SU-DHL-6 (cell line): ENCODE data around the gene PROX1.

Experiments used
- H2AFZ ChIP-seq: fragments of 200-600 bp; sonication (generic); 2 replicates; pipeline ENCODE4 v1.6.1; 2014; ENCODE audit warnings: low read depth, mild to moderate bottlenecking, moderate library complexity, mixed read lengths, antibody characterized with exemption, low read length; ENCODE audit not compliant: severe bottlenecking
- H3F3A ChIP-seq: fragments of 200-600 bp; shearing (Covaris generic); 2 replicates; pipeline ENCODE4 v1.6.0; 2016; ENCODE audit warnings: antibody characterized with exemption, mild to moderate bottlenecking; ENCODE audit not compliant: insufficient read depth
- H3K27ac ChIP-seq: fragments of 200-600 bp; sonication (generic); 2 replicates; pipeline ENCODE4 v1.5.1; 2016; ENCODE audit warnings: low read depth, mild to moderate bottlenecking, low read length, moderate library complexity, mixed read lengths
- H3K27me3 ChIP-seq: fragments of 200-600 bp; sonication (generic), shearing (Covaris generic); 2 replicates; pipeline ENCODE4 v1.6.0; 2014; ENCODE audit warnings: mild to moderate bottlenecking, low read length
- H3K36me3 ChIP-seq: fragments of 200-600 bp; sonication (generic); 2 replicates; pipeline ENCODE4 v1.6.1; 2014; ENCODE audit warnings: mild to moderate bottlenecking, low read length, mixed read lengths
- H3K4me2 ChIP-seq: fragments of 300-600, 200-600 bp; shearing (Covaris generic), sonication (generic); 2 replicates; pipeline ENCODE4 v1.6.0; 2014; ENCODE audit warnings: low read length, low read depth, mild to moderate bottlenecking; ENCODE audit not compliant: poor library complexity, severe bottlenecking
- H3K4me3 ChIP-seq: fragments of 200-600 bp; sonication (generic); 2 replicates; pipeline ENCODE4 v1.5.1; 2014; ENCODE audit warnings: antibody characterized with exemption, low read length, mild to moderate bottlenecking, mixed read lengths; ENCODE audit not compliant: insufficient read depth, poor library complexity, severe bottlenecking
- H3K79me2 ChIP-seq: fragments of 200-600 bp; sonication (generic); 2 replicates; pipeline ENCODE4 v1.6.1; 2014; ENCODE audit warnings: mild to moderate bottlenecking, low read length, moderate library complexity; ENCODE audit not compliant: insufficient read depth
- H3K9ac ChIP-seq: fragments of 200-600 bp; sonication (generic); 2 replicates; pipeline ENCODE4 v1.7.0; 2014; ENCODE audit warnings: mild to moderate bottlenecking, low read length
- H3K9me2 ChIP-seq: fragments of 200-600 bp; sonication (generic); replicated peaks from 2 replicates; pipeline ENCODE4 v1.6.1; 2014; ENCODE audit warnings: low read length; ENCODE audit not compliant: insufficient read depth
- H3K9me3 ChIP-seq: fragments of 200-600 bp; sonication (generic); 2 replicates; pipeline ENCODE4 v1.6.1; 2014; ENCODE audit warnings: low read length, mixed read lengths; ENCODE audit not compliant: insufficient read depth
- H4K20me1 ChIP-seq: fragments of 200-600 bp; sonication (generic); 2 replicates; pipeline ENCODE4 v1.6.1; 2014; ENCODE audit warnings: low read depth, mild to moderate bottlenecking, antibody characterized with exemption, low read length, moderate library complexity, mixed read lengths
- EZH2phosphoT487 ChIP-seq: fragments of 200-600 bp; sonication (generic), shearing (Covaris generic); conservative IDR thresholded peaks from 2 replicates; pipeline ENCODE4 v1.6.1; 2018; ENCODE audit warnings: mild to moderate bottlenecking, antibody characterized with exemption, low read length, moderate library complexity, mixed read lengths
- TF ChIP-seq, protein P1 (sequence below): fragments of 200-600 bp; sonication (generic); IDR thresholded peaks from one replicate; pipeline ENCODE4 v1.5.1; 2017; ENCODE audit warnings: antibody characterized with exemption, mild to moderate bottlenecking, low read length, moderate library complexity; ENCODE audit not compliant: insufficient read depth, poor library complexity, severe bottlenecking

The PROX1 gene

DNA sequence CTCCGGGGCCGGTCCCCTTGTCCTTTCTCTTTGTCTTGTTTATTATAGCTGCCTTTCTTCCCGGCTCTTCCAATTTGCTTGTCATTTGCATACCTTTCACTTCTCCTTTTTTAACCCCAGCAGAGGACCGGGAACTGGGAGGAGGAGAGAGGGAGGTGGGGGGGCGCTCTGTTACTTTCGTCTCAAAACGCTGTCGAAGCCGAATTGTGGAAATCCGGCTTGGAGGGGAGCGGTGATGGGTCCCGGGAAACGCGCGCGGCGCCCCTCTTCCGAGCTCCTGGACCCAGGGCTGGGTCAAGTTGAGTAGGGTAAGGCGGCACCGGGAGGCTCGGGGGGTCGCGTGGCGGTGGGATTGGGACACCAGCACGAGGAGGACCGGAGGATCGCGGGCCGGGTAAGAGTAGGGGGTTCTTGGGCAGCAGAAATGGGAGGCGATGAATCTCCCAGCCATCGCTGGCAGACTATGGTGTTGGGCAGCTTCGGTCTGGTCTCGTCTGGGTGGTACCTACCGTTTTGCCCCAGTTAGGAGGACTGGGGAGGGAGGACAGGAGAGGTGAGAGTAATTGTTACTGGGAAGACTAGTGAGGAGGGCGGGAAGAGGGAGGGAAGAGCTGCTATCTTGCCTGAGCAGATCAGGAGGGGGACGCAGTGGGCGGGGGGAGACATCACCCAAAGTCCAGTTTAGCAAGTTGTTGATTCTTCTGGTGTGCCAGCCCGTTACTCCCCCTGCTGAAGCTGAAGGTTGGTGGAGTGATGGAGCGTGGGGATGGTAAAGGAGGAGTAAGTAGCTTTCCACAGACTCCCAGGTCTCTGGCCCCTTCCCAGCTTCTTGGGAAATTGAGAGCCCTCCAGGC lies 1.5 kb downstream of the PROX1 start:
- H3K9me2 ChIP-seq, result no peaks in the 10 kb centered on the region
- no peaks in the 10 kb centered on the region for H3K9me3 ChIP-seq
- no peaks in the 10 kb centered on the region for H3K36me3 ChIP-seq
- H2AFZ ChIP-seq, result no peak overlapping the region
- H3K79me2 ChIP-seq, result no peaks in the 10 kb centered on the region
- TF ChIP-seq, protein P1, sequence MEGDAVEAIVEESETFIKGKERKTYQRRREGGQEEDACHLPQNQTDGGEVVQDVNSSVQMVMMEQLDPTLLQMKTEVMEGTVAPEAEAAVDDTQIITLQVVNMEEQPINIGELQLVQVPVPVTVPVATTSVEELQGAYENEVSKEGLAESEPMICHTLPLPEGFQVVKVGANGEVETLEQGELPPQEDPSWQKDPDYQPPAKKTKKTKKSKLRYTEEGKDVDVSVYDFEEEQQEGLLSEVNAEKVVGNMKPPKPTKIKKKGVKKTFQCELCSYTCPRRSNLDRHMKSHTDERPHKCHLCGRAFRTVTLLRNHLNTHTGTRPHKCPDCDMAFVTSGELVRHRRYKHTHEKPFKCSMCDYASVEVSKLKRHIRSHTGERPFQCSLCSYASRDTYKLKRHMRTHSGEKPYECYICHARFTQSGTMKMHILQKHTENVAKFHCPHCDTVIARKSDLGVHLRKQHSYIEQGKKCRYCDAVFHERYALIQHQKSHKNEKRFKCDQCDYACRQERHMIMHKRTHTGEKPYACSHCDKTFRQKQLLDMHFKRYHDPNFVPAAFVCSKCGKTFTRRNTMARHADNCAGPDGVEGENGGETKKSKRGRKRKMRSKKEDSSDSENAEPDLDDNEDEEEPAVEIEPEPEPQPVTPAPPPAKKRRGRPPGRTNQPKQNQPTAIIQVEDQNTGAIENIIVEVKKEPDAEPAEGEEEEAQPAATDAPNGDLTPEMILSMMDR, result no peak
- TF ChIP-seq EZH2phosphoT487, result no peak
- no peaks in the 10 kb centered on the region for H3K27me3 ChIP-seq
- no peak overlapping the region for H3K4me2 ChIP-seq
- H3F3A ChIP-seq, result no peaks in the 10 kb centered on the region
- no peak overlapping the region for H3K4me3 ChIP-seq
- no peak overlapping the region for H3K9ac ChIP-seq
- no peaks in the 10 kb centered on the region for H4K20me1 ChIP-seq
- H3K27ac ChIP-seq, result no peak overlapping the region

DNA sequence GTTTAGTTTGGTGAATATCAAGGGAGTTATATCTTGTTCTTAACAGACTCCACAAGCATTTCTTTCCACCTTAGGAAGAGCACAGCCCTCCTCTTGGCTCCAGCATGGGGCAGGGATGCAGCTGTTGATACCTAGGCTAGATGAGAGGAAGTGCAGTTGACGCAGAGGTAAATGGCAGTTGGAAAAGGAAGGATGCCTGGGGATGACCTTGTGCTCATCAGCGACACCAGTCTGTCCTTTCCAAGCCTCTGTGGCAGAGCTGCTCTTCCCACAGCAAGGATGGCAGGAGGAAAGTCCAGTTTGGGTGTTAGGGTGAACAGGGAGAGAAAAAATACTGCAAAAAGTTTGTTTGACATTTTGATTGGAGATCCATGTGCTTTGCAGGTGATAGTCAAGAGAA lies 6.2 kb downstream of the PROX1 start:
- no peak overlapping the region for H3K4me3 ChIP-seq
- H3K27ac ChIP-seq, result no peak overlapping the region
- no peaks in the 10 kb centered on the region for H3F3A ChIP-seq
- no peaks in the 10 kb centered on the region for H3K27me3 ChIP-seq
- H3K4me2 ChIP-seq, result no peak overlapping the region
- no peaks in the 10 kb centered on the region for H3K9me3 ChIP-seq
- H4K20me1 ChIP-seq, result no peaks in the 10 kb centered on the region
- H3K9ac ChIP-seq, result no peak overlapping the region
- H3K79me2 ChIP-seq, result no peaks in the 10 kb centered on the region
- no peak overlapping the region for H2AFZ ChIP-seq
- no peaks in the 10 kb centered on the region for H3K9me2 ChIP-seq
- no peaks in the 10 kb centered on the region for H3K36me3 ChIP-seq
- TF ChIP-seq, protein P1, result no peak
- TF ChIP-seq EZH2phosphoT487, result no peak

DNA sequence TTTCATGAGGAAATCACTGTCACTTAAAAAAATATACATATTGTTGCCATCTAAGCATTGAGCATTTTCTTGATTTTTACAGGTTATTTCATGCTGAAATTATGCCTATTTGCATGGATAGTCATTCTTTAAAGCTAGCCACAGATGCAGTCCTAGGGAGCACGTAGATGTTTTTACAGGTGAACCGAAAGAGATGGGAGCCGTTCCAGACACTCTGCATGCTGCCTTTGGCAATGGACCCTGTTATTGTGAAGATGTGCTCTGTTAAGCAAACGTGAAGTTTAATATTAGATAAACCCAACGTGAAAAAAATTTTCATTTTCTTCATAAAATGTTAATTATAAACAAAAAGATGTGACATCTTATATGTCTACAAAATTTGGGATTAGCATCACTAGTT lies 7.1 kb downstream of the PROX1 start:
- Histone ChIP-seq H3K9me3 (no peaks in the 10 kb centered on the region), H3K9me2 (no peaks in the 10 kb centered on the region), H3K79me2 (no peaks in the 10 kb centered on the region), H4K20me1 (no peaks in the 10 kb centered on the region), H2AFZ (no peak overlapping the region), H3K4me3 (no peak overlapping the region), H3K4me2 (no peak overlapping the region), H3K27me3 (no peaks in the 10 kb centered on the region), H3F3A (no peaks in the 10 kb centered on the region), H3K36me3 (no peaks in the 10 kb centered on the region), H3K27ac (no peak overlapping the region), H3K9ac (no peak overlapping the region)
- TF ChIP-seq, protein P1, result no peak
- TF ChIP-seq EZH2phosphoT487, result no peak
